ENCODE data around the gene SAP25. TPM values are rescaled to one million over a fixed set of nuclear protein-coding genes. Genes with fewer than 3 reads are reported as not detected.

SAP25 gene
- polyA plus RNA-seq, 1 of the 3 experiments (the other 2 are of a cell fraction), result 1.2 TPM

DNA sequence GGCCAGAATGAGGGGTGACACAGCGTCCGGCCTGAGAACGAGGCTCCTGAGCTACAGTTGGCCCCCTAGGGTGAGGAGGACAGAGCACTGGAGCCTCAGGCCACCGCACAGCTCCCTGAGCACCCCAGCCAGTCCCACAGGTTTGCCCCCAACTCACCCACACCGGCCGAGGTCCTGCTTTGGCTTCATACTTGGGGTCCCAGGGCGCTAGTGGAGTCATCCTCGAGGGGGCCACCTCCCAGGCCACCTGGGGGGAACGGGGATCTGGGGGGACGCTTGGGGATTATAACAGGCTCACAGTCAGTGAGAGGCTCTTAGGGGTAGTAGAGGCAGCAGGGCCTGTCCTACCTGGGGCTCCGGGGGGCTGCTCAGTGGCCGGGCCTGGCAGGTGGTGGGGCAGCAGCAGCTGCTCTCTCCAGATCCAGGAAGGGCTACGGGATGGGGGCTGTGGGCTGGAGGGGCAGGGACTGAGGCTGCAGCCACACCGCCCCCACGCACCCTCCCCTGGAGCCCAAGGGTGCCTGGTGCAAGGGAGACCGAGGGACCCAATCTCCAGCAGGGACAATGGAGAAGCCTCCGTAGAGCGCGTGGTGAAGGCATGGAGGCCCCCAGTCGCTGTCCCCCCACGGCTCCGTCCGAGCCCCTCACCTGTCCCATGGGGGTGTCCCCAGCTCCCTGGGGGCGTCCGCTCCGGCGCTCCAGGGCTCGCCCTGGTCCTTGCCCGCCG lies 588 bp downstream of the SAP25 start:
- no peaks in the 10 kb centered on the region for H3K9me3 ChIP-seq
- 96% methylated on average over 21 of the region's 30 CpGs for WGBS (ENCODE audit: low lambda C conversion rate)
- H3K36me3 ChIP-seq (replicated peaks in 1 of 2; ENCODE audit: control insufficient read depth in 1 of 2, insufficient read depth in 2 of 2, low read length in 1 of 2), result peaks cover 14 to 36% of the 10 kb centered on the region in 2 experiments
- H3K4me3 ChIP-seq (ENCODE audit: low read depth in 2 of 2, low read length in 1 of 2), result no peak overlapping the region
- no peaks in the 10 kb centered on the region for H3K9me2 ChIP-seq
- H3K27me3 ChIP-seq (ENCODE audit: insufficient read depth), result no peaks in the 10 kb centered on the region
- peaks cover 0 to 25% of the 10 kb centered on the region in 2 experiments; a peak in 1 of 4 replicates for H3K4me1 ChIP-seq (ENCODE audit: control insufficient read depth in 1 of 2, insufficient read depth in 2 of 2, low read depth in 1 of 2, low read length in 1 of 2)
- H3K27ac ChIP-seq (ENCODE audit: low read depth in 2 of 2, low read length in 1 of 2), result no peak overlapping the region
- ChIA-PET POLR2A (interaction anchor here (2.7 kb wide), 1 partner anchor 13 kb away, joined by 19 read pairs; the partner anchor contains the start of genes FBXO24 and LRCH4), CTCF (interaction anchor here (1.0 to 2.0 kb wide), 6 partner anchors 9 to 90 kb away, joined by 3 to 5 read pairs (median 4); no protein-coding TSS in a partner anchor)
- H2AFZ ChIP-seq (ENCODE audit: low read depth), result no peak overlapping the region
- H3K79me2 ChIP-seq (ENCODE audit: insufficient read depth), result no peaks in the 10 kb centered on the region
- H4K20me1 ChIP-seq (ENCODE audit: insufficient read depth), result no peaks in the 10 kb centered on the region
- no peaks in the 10 kb centered on the region for H3F3A ChIP-seq (replicated peaks; ENCODE audit: insufficient read depth)
- DNase-seq, result peak; percentile 37
- no peak overlapping the region for H3K9ac ChIP-seq
- TF ChIP-seq GABPA (IDR thresholded peaks at IDR 0.05; ENCODE audit: low read depth) (no peak), RCOR1 (IDR thresholded peaks at IDR 0.05; ENCODE audit: low read length) (no peak), POLR2AphosphoS5 (IDR thresholded peaks at IDR 0.05; ENCODE audit: low read depth, low read length) (no peak), EZH2phosphoT487 (IDR thresholded peaks at IDR 0.05; ENCODE audit: borderline replicate concordance, low read depth) (no peak)
- TF ChIP-seq, protein P1, sequence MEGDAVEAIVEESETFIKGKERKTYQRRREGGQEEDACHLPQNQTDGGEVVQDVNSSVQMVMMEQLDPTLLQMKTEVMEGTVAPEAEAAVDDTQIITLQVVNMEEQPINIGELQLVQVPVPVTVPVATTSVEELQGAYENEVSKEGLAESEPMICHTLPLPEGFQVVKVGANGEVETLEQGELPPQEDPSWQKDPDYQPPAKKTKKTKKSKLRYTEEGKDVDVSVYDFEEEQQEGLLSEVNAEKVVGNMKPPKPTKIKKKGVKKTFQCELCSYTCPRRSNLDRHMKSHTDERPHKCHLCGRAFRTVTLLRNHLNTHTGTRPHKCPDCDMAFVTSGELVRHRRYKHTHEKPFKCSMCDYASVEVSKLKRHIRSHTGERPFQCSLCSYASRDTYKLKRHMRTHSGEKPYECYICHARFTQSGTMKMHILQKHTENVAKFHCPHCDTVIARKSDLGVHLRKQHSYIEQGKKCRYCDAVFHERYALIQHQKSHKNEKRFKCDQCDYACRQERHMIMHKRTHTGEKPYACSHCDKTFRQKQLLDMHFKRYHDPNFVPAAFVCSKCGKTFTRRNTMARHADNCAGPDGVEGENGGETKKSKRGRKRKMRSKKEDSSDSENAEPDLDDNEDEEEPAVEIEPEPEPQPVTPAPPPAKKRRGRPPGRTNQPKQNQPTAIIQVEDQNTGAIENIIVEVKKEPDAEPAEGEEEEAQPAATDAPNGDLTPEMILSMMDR (IDR thresholded peaks at IDR 0.05), result no peak
- no peak overlapping the region for H3K4me2 ChIP-seq

DNA sequence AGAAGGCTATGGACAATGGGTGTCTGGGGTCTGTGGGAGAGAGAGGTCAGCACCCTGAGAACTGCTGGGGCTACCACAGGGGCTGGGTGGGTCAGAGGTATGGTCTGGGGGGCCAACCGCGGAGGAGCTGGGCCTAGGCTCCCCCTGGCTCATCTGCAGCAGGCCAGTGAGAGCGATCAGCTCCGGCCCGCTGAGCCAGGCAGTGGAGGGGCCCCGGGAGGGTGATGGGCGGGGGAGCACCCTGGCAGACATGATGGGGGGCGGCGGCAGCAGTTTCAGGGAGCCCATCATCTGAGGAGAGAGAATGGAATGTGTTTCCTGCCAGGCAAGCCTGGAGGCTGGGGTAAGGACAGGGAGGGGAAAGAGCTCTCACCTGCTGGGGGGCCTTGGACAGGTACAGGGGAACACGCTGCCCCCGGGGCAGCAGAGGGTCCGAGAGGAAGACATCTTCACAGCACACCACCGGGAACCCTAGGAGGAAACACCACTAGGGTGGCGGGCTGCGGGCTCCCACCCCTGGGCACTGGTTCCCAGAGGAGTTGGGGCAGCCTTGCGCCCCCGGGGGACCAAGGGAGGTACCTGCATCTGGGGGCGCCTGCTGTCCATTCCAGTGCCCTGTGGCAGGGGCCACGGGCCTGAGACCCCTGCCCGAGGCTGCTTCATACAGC lies 1.3 kb downstream of the SAP25 start:
- no peaks in the 10 kb centered on the region for H3K27me3 ChIP-seq (ENCODE audit: insufficient read depth)
- H3K4me2 ChIP-seq, result no peak overlapping the region
- TF ChIP-seq IRF3 (IDR thresholded peaks at IDR 0.05; ENCODE audit: low read depth, low read length), result no peak
- TF ChIP-seq FOSL2 (IDR thresholded peaks at IDR 0.05; ENCODE audit: borderline replicate concordance, low read depth), result no peak
- no peak for TF ChIP-seq EZH2phosphoT487 (IDR thresholded peaks at IDR 0.05; ENCODE audit: borderline replicate concordance, low read depth)
- no peak for TF ChIP-seq FOXJ3 (CRISPR knock-in tag; IDR thresholded peaks at IDR 0.05)
- ChIA-PET POLR2A (interaction anchor here (2.7 kb wide), 1 partner anchor 13 kb away, joined by 19 read pairs; the partner anchor contains the start of genes FBXO24 and LRCH4), CTCF (interaction anchor here (0.7 to 2.0 kb wide), 6 partner anchors 8 to 89 kb away, joined by 3 to 5 read pairs (median 3); no protein-coding TSS in a partner anchor)
- H3K27ac ChIP-seq (ENCODE audit: low read depth in 2 of 2, low read length in 1 of 2), result no peak overlapping the region
- H4K20me1 ChIP-seq (ENCODE audit: insufficient read depth), result no peaks in the 10 kb centered on the region
- peaks cover 0 to 32% of the 10 kb centered on the region in 2 experiments; a peak in 1 of 4 replicates for H3K4me1 ChIP-seq (ENCODE audit: control insufficient read depth in 1 of 2, insufficient read depth in 2 of 2, low read depth in 1 of 2, low read length in 1 of 2)
- no peak overlapping the region for H3K9ac ChIP-seq
- H3K36me3 ChIP-seq (replicated peaks in 1 of 2; ENCODE audit: control insufficient read depth in 1 of 2, insufficient read depth in 2 of 2, low read length in 1 of 2), result peaks cover 14 to 29% of the 10 kb centered on the region in 2 experiments
- 93% methylated on average over 12 of the region's 20 CpGs for WGBS (ENCODE audit: low lambda C conversion rate)
- H3F3A ChIP-seq (replicated peaks; ENCODE audit: insufficient read depth), result no peaks in the 10 kb centered on the region
- no peaks in the 10 kb centered on the region for H3K9me2 ChIP-seq
- H3K9me3 ChIP-seq, result no peaks in the 10 kb centered on the region
- H2AFZ ChIP-seq (ENCODE audit: low read depth), result no peak overlapping the region
- no peak overlapping the region for H3K4me3 ChIP-seq (ENCODE audit: low read depth in 2 of 2, low read length in 1 of 2)
- H3K79me2 ChIP-seq (ENCODE audit: insufficient read depth), result no peaks in the 10 kb centered on the region
- DNase-seq, result peak; percentile 30

Measured in SK-N-SH (cell line).